DOHH2 (cell line): ENCODE data around the gene CD160.

ENCODE experiments used
- CTCF ChIP-seq: fragments of 200-600 bp; sonication (generic); IDR thresholded peaks from one replicate; pipeline ENCODE4 v1.5.1; 2014; ENCODE audit warnings: antibody characterized with exemption, mild to moderate bottlenecking, low read depth, low read length; ENCODE audit not compliant: poor library complexity, severe bottlenecking
- EZH2phosphoT487 ChIP-seq: fragments of 200-600 bp; sonication (generic); IDR thresholded peaks from 2 replicates; pipeline ENCODE4 v1.6.1; 2017; ENCODE audit warnings: borderline replicate concordance, mild to moderate bottlenecking, antibody characterized with exemption, low read length, moderate library complexity, mixed read lengths

DNA sequence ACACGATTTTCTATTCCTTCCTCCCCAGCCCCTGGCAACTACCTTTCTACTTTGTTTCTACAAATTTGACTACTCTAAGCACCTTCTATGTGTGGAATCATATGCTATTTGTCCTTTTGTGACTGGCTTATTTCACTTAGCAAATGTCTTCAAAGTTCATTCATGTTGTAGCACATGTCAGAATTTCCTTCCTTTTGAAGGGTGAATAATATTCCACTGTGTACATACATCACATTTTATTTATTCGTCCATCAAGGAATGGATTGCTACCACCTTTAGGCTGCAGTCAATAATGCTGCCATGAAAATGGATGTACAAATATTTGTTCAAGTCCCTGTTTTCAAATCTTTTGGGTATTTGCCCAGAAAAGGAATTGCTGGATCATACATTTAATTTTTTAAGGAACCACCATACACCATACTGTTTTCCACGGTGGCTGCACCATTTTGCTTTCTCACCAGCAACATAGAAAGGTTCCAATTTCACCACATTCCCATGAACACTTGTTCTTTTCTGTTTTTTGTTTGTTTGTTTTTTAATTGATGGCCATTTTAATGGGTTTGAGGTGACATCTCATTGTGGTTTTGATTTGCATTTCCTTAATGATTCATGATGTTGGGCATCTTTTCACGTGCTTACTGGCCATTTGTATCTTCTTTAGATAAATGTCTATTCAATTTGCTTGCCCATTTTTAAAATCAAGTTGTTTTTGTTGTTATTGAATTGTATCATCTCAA, 8.8 kb upstream of the CD160 start:
- TF ChIP-seq CTCF (no peak), EZH2phosphoT487 (no peak)
